ENCODE measurements around the gene TUBG1. TPM values are rescaled to one million over a fixed set of nuclear protein-coding genes. Genes with fewer than 3 reads are reported as not detected.
A peak's percentile ranks its signal among the peaks of the same experiment; 100 is the strongest.
"Not testable (repeated sequence)": the region's sequence is repeated elsewhere in the genome, so short reads cannot be mapped to it uniquely, and the experiment has no call there.

TUBG1 gene
- total and polyA plus RNA-seq, 10 donors: 9.5 to 33.8 (median 22.9) TPM

DNA sequence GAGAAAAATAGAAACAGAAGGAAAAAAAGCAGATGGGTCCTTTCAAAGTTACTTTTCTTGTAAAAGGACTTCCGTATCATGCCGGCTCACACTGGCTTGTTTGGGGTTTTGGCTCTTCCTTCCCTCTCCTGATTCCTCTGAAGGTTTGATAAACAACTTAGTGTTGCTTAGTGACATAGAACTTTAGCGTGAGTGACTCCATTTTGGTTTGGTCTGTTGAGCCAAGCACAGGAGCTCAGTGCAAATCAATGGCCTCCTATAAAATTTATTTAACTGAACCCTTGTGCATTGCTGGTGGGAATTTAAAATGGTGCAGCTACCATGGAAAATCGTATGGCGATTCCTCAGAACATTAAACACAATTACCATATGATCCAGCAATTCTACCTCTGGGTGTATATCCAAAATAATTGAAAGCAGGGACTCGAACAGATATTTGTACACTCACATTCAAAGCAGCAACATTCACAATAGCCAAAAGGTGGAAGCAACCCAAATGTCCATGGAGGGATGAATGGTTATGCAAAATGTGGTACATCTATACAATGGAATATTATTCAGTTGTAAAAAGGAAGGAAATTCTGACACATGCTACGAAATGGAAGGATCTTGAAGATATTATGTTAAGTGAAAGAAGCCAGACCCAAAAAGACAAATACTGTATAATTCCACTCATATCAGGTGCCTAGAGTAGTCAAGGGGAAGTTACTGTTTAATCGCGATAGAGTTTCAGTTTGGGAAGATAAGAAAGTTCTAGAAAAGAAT, 48.5 kb downstream of the TUBG1 start:
- no peak for DNase-seq
- 81 to 84% (median 83%) methylated on average over 9 of the region's 9 CpGs for WGBS, 5 donors
- peaks cover 0 to 49% (median 25%) of the 10 kb centered on the region in 6 donors for H3K4me1 ChIP-seq
- H3K4me3 ChIP-seq: peak overlapping the region in 1 of 8 donors; percentile 92
- H3K27me3 ChIP-seq (replicated peaks in 1 of 7): peaks cover 0 to 31% (median 11%) of the 10 kb centered on the region in 7 donors
- peaks cover 0 to 14% (median 4%) of the 10 kb centered on the region in 6 donors for H3K36me3 ChIP-seq
- intact Hi-C loops (cut with DNase I; ENCODE audit: low total_unique reads): no loop called here
- TF ChIP-seq, protein P1, sequence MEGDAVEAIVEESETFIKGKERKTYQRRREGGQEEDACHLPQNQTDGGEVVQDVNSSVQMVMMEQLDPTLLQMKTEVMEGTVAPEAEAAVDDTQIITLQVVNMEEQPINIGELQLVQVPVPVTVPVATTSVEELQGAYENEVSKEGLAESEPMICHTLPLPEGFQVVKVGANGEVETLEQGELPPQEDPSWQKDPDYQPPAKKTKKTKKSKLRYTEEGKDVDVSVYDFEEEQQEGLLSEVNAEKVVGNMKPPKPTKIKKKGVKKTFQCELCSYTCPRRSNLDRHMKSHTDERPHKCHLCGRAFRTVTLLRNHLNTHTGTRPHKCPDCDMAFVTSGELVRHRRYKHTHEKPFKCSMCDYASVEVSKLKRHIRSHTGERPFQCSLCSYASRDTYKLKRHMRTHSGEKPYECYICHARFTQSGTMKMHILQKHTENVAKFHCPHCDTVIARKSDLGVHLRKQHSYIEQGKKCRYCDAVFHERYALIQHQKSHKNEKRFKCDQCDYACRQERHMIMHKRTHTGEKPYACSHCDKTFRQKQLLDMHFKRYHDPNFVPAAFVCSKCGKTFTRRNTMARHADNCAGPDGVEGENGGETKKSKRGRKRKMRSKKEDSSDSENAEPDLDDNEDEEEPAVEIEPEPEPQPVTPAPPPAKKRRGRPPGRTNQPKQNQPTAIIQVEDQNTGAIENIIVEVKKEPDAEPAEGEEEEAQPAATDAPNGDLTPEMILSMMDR (IDR thresholded peaks at IDR 0.05 in 8 of 11, conservative IDR thresholded peaks at IDR 0.05 in 3 of 11): no peak
- no peak for TF ChIP-seq POLR2AphosphoS5 (IDR thresholded peaks at IDR 0.05)
- no peak for TF ChIP-seq POLR2A (IDR thresholded peaks at IDR 0.05)
- H3K9me3 ChIP-seq: no peaks in the 10 kb centered on the region
- no peak overlapping the region for H3K27ac ChIP-seq

DNA sequence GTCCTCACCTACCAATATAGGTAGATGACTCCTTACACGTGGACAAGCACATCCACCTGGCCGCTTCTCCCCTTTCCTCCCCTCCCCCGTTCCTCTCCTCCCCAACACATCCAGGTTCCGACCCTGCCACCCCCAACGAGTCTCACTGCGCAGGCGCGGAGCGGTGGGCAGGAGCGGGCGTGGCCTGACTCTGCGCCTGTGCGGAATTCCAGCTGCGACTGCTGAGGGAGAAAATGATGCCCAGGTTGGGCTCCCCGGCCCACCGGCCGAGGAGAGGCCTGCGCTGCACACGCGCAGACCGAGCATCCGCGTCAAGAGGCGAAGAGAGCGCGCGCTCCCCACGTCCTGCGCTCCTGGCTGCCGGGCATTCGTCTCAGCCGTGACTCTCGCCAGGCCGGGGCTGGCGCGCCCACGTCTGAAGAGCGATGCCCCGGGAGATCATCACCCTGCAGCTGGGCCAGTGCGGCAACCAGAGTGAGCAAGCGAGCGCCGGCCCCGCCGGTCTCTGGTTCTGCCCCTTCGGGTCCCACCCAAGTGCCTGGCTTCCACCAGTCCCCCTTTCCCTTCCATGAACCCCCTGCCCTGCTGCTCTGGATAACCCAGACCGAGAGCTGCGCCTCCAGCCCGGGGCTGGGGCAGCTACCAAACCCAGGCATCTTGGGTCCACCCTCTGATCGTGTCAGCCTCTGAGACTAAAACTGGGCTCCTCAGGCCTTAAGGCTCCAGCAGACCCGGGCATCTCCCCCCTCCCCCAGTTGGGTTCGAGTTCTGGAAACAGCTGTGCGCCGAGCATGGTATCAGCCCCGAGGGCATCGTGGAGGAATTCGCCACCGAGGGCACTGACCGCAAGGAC, 49.8 kb downstream of the TUBG1 start, which contains the start of gene TUBG2:
TUBG2 (plus strand) TSS at position 206 of the 853 bp plus-strand sequence; CDS start at position 426, 220 bp downstream.
- Histone ChIP-seq H3K4me3 (peak within 1 kb of the TSS; percentile 53 to 94 (median 66)), H3K9me3 (no peaks in the 10 kb centered on the region), H3K36me3 (peaks cover 0 to 27% (median 6%) of the 10 kb centered on the region in 6 donors), H3K27me3 (replicated peaks in 1 of 7) (peaks cover 0 to 18% (median 0%) of the 10 kb centered on the region in 7 donors), H3K27ac (peak within 1 kb of the TSS; percentile 53 to 82 (median 73)), H3K4me1 (peaks cover 0 to 38% (median 21%) of the 10 kb centered on the region in 6 donors)
- peak; percentile 87 for DNase-seq
- 3 to 11% (median 5%) methylated on average over 36 to 58 of the region's 59 CpGs for WGBS, 5 donors
- TF ChIP-seq POLR2AphosphoS5 (IDR thresholded peaks at IDR 0.05) (peak; percentile 75 to 88 (median 85)), POLR2A (IDR thresholded peaks at IDR 0.05) (peak in 2 of 3 donors; percentile 12 to 14)
- TF ChIP-seq, protein P1 (IDR thresholded peaks at IDR 0.05 in 8 of 11, conservative IDR thresholded peaks at IDR 0.05 in 3 of 11): peak in 1 of 11 experiments; percentile 18
- intact Hi-C loops (cut with DNase I; ENCODE audit: low total_unique reads): no loop called here

DNA sequence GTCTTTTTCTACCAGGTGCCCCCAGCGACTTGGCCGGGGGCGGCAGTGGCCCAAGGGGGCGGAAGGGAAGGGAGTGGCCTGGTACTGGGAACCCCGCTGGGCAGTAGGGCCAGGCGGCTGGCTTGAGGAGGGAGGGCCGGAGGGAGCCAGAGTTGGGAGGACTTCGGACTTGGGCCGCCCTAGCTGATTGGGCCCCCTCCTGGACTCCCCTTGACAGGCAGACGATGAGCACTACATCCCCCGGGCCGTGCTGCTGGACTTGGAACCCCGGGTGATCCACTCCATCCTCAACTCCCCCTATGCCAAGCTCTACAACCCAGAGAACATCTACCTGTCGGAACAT, 50.4 kb downstream of the TUBG1 start:
- 74 to 100% (median 96%) methylated on average over 1 to 5 of the region's 14 CpGs for WGBS, 5 donors
- DNase-seq; H3K9me3 ChIP-seq; intact Hi-C loops (cut with DNase I; ENCODE audit: low total_unique reads): not testable (repeated sequence)
- H3K4me3 ChIP-seq: peak overlapping the region in 5 of 8 donors; percentile 54 to 94 (median 72)
- peaks cover 0 to 13% (median 0%) of the 10 kb centered on the region in 7 donors for H3K27me3 ChIP-seq (replicated peaks in 1 of 7)
- H3K4me1 ChIP-seq: peaks cover 0 to 35% (median 20%) of the 10 kb centered on the region in 6 donors
- H3K27ac ChIP-seq: peak overlapping the region in 4 of 8 donors; percentile 72 to 82 (median 78)
- H3K36me3 ChIP-seq: peaks cover 0 to 32% (median 6%) of the 10 kb centered on the region in 6 donors

DNA sequence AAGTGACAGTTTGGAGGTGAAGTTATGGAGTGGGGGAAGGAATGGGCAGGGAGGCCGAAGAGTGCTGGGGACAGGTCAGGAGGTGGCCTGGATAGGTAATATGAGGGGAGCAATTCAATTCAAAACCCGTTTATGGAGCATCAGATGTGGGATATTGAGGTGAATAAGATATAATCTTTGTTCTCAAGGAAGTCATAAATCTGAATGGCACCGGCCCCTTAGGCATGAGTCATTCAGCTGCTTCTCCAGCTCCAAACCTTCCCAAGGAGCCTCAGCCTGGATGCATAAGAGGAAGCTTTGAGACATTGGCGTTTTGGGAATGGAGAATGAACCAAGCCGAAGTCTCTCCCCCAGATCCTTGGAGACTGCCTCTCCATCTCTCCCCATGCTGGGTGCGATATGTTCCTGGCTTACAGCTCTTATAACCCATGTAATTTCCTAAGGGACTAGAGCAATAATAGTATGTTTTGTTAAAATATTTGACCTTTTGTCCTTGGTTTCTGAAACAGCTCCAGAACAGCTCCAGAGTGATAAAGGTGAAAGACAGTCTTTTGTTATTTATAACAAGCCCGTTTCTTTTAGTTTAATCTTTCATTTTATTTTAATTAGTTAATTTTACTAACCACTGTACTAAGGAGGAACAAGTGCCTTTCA, 51.3 kb downstream of the TUBG1 start:
- H3K4me1 ChIP-seq: peaks cover 0 to 33% (median 20%) of the 10 kb centered on the region in 6 donors
- peaks cover 0 to 9% (median 0%) of the 10 kb centered on the region in 7 donors for H3K27me3 ChIP-seq (replicated peaks in 1 of 7)
- no peak overlapping the region for H3K27ac ChIP-seq
- H3K36me3 ChIP-seq: peaks cover 0 to 41% (median 12%) of the 10 kb centered on the region in 6 donors
- TF ChIP-seq, protein P1 (IDR thresholded peaks at IDR 0.05 in 8 of 11, conservative IDR thresholded peaks at IDR 0.05 in 3 of 11): no peak
- TF ChIP-seq POLR2AphosphoS5 (IDR thresholded peaks at IDR 0.05) (no peak), POLR2A (IDR thresholded peaks at IDR 0.05) (no peak)
- DNase-seq: no peak
- no peak overlapping the region for H3K4me3 ChIP-seq
- no peaks in the 10 kb centered on the region for H3K9me3 ChIP-seq
- intact Hi-C loops (cut with DNase I; ENCODE audit: low total_unique reads): no loop called here
- WGBS, 5 donors: 68 to 78% (median 69%) methylated on average over 7 of the region's 7 CpGs

Data from spleen (tissue), 11 donors.